NCI-H1417 (cell line): ENCODE measurements around the gene ZNF837.

Experiments used
- DNase-seq, 3 experiments: peaks; one replicate each; lab custom pipeline; 2025; lab: John Stamatoyannopoulos, UW

The ZNF837 gene

DNA sequence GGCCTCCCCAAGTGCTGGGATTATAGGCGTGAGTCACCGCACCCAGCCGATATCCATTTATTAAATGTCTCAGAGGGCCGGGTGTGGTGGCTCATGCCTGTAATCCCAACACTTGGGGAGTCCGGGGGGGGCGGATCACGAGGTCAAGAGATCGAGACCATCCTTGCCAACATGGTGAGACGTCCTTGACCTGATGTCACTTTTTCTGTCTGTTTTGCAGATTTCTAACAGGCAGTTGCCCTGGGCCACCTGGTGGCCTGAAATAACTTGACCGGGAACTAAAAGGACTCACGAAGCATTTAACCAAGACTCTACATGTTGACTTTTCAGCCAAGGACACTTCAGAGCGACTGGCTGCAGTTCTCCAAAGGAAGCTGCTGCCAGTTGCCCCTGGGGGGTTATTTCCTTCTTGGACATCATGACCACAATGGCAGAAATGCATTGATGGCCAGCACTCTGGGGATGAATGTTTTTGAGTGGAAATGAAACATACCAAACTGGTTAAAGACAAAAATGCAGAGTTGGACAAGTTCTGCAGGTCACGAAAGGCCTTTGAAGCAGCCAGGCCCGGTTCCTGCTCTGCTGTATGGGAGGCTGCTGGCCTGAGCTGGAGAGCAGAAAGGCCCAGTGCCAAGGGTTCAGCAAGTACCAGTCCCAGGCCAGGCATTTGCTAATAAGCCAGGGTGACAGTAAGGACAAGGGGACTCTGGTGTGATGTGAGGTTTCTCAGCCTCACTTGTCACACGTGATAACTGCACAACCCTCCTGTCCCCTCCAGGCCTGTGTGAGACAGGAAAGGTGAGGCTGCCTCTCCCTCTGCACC, 8.3 kb downstream of the ZNF837 start:
- no peak for DNase-seq

DNA sequence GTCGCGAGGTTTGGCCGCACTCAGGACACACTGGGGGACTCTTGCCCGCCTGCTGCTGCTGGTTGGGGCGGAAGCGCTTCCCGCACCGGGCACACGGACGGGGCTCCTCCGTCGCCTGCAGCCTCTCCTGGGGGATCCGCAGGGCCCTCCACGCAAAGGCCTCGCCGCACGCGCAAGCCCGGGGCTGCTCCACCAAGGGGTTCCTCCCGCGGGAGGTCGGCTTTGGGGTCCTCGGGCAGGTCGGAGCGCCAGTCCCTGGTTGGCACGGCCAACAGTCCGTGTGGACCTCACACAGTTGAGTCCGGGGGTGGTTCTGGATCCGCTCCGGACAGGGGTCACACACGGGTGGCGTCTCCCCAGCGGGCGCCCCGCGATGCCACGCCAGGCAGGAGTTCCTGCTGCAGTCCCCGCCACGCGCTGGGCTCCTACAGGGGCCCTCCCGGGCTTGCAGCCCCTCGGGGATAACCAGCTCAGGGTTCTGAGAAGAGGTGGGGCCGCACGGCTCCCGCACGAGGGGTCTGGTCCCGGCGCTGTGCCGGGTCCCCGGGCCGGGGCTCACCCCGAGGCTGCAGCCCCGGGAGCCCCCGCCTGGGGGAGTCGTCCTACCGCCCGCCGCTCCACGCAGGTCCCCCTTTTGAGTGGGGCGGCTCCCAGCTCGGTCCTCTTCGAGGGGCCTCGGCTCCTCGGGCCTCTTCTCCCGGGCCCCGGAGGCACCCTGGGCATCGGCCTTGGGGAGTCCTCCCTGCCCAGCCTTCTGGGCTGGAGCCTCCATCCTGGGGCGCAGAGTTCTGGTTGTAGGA, 12.1 kb downstream of the ZNF837 start:
- DNase-seq = no peak

DNA sequence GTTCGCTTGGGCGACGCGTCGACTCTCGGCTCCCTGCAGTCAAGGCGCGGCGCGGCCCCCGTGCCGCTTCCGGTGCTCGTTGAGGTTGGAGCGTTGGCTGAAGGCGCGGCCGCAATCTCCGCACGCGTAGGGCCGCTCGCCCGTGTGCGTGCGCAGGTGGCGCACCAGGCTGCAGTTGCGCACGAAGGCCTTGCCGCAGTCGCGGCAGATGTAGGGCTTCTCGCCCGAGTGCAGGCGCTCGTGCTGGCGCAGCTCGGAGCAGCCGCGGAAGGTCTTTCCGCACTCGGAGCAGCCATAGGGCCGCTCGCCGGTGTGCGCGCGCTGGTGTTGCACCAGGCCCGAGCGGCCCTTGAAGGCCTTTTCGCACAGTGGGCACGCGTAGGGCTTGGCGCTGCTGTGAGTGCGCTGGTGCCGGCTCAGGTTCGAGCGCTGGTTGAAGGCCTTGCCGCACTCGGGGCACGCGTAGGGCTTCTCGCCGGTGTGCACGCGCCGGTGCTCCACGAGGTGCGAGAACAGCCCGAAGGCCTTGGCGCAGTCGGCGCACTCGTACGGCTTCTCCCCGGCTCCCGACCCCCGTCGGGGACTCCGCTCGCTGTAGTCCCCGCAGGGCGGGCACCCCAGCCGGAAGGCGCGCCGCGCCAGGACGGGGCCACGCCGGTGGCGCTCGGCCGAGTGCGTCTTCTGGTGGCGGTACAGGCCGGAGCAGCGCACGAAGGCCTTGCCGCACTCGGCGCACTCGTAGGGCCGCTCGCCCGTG, 13.0 kb downstream of the ZNF837 start:
- DNase-seq = no peak

DNA sequence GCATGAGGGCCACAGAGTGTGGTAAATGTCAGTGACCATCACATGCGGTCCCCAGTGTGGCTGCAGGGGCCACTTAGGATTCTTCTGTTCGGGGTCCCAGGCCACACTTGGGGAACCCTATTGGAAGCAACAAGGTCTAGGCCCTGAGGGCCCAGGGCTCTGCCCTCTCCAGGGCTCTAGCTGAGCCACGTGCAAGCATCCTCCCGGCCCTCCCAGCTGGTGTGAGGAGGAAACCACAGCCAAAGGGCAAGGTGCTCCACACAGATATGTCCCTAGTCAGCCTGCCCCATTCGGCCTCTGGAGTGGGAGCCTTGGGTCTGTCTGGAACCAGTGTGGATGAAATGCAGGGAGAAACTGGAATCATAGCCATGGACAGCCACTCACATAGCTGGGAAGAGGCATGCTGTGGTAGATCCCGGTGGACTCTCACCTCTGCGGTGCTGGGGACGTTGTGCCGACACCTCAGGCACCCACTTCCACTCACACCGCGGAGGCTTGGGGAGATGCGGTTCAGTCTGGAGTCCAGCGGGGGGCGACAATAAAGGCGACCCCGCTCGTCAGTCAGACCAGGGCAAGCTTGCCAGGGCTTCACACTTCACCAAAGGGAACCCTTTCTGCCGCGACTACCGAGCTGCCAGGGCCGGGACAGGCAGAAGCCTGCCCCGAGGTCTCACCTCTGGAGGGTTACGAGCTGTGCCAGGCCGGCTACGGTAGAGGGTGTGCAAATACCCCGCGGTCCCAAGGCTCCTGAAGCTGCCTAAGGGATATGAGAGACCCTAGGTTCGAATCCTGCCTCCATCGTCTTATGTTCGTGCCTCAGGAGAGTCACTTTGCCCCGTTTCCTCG, 14.0 kb downstream of the ZNF837 start:
- no peak for DNase-seq

DNA sequence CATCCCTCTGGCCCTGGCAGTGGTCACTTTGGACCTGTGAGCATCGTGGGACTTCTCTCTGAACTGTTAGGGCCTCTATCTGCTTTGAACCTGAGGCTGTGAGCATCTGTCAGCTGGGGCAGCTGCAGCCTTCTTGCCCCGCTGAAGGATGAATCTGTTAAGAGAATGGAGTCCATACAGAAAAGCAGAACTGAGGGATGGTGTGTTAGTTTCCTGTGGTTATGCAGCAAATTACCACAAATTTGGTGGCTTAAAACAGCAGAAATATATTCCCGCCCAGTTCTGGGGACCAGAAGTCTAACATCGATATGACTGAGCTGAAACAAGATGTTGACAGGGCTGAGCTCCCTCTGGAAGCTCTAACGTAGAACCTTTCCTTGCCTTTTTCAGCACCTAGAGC, 16.7 kb downstream of the ZNF837 start:
- no peak for DNase-seq

DNA sequence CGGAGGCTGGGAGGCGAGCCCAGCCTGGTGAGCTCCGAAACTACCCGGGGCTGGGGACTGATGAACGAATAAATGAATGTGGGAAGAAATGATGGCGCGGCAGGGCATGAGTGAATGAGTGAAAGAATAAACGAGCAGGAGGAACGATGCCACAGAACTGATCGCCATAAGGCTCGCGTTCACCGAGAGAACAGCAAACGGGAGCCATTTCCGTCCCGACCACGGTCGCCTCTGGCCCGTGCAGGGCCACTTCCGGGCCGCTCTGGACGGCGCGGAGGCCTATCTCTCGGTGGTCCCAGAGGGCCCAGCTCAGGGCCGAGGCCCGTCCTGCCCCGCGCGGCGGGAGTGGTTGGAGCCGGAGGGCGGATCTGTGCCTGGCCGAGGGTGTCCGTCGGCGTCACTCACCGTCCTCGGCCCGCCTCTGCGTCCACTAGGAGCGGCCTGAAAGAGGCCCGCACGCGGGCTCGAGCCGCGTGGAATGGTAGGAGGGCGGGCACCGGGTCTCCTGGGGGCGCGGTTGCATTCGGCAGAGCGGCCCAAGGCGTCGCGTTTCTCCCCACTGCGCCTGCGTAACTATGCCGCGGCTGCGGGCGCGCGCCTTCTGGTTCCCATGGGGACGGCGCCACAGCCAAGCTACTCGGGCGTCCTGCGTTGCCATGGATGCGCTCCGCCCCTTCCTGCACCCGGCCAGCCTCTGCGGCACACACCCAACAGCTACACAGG, 18.4 kb downstream of the ZNF837 start, which contains the start of gene ZNF497:
ZNF497 (minus strand) TSS at position 480 of the 723 bp plus-strand sequence. CDS start 5,116 bp downstream, outside the sequence.
- DNase-seq = peak; percentile 98

DNA sequence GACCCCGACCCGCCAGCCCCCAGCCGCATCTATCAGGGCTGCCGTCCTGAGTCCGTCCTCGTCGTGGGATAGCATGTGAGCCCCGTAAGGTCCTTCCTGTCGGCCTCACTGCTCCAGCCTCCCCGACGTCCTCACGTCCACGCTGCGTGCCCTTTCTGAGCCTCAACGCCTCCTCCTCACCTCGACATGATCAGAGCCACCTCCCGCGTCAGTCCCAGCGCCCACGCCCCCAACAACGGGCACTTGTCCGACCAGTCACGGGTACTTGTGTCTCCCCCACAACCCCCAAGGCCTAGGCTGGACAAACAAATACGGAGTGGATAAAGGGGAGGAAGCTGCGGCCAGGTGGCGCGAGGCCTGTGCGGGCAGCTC, 18.9 kb downstream of the ZNF837 start:
- DNase-seq = peak in 1 of 3 experiments; percentile 79

DNA sequence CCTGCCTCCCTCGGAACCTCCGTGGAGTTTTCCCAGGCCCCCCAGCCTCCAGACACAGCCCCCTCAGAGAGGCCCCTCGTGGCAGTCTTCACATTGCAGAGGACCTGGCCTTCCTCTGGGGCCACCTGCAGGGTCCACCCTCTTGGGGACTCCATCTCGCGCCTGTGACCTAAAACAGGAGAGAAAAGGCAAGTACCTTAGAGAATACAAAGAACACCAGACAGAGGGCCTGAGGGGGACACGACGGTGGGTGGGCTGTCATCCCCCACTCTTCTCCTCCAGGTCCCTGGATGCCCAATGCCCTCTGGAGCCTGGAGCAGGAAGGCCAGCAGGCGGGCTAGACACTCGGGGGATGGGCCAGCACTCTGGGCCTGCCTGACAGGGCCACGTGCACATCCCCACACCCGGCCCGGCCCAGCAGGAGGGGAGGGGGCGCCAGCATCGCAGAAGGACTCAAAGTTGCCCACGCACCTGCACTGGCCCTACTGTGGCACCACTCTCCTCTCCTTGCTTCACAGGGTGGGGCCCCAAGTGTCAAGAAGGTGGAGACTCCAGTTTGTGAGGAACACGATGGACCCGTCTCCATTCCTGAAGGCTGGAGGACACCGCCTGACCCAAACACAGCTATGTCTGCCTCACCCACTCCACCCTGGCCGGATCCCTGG, 23.2 kb downstream of the ZNF837 start:
- DNase-seq = no peak

DNA sequence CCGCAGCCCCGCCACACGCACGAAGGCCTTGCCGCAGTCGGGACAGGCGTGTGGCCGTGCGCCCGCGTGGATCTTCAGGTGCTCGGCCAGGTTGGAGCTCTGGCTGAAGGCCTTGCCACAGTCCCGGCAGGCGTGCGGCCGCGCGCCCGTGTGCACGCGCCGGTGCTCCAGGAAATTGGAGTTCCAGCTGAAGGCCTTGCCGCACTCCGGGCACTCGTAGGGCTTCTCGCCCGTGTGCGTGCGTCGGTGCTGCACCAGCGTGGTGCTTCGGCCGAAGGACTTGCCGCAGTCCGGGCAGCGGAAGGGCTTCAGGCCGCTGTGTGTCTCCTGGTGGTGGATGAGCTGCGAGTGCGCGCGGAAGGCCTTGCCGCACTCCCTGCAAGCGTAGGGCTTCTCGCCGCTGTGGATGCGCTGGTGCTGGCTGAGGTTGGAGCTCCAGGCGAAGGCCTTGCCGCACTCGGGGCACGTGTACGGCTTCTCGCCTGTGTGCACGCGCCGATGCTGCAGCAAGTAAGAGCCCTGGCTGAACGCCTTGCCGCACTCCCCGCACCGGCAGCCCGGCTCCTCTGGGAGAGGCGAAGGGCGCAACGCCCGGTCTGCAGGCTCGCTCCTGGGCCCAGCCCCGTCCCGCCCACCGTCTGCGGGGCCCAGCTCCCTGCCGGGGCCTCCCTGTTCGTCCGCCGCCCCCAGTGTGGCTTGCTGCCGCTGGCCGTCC, 23.9 kb downstream of the ZNF837 start:
- no peak for DNase-seq

DNA sequence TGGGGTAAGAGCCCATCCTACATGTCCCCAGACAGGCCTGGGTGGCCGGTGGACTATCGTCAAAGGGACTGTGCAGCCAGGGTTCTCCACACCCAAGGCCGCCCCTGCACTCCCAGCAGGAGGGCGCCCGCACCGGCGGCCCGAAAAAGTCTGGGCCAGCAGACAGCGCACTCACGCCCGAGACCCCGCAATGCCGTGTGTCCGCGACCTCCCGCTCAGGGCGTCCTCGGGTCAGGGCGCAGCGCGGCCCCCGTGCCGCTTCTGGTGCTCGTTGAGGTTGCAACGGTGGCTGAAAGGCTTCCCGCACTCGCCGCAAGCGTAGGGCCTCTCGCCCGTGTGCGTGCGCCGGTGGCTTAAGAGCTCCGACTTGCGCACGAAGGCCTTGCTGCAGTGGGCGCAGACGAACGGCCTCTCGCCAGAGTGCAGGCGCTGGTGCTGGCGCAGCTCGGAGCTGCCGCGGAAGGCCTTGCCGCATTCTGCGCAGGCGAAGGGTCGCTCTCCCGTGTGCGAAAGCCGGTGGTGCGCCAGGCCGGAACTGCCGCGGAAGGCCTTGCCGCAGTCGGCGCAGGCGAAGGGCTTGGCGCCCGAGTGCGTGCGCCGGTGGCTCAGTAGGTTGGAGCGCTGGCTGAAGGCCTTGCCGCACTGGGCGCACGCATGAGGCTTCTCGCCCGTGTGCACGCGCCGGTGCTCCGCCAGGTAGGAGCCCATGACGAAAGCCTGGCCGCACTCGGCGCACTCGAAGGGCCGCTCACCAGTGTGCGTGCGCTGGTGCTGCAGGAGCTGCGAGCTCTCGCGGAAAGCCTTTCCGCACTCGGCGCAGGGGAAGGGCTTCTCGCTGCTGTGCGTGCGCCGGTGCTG, 24.7 kb downstream of the ZNF837 start:
- no peak for DNase-seq

DNA sequence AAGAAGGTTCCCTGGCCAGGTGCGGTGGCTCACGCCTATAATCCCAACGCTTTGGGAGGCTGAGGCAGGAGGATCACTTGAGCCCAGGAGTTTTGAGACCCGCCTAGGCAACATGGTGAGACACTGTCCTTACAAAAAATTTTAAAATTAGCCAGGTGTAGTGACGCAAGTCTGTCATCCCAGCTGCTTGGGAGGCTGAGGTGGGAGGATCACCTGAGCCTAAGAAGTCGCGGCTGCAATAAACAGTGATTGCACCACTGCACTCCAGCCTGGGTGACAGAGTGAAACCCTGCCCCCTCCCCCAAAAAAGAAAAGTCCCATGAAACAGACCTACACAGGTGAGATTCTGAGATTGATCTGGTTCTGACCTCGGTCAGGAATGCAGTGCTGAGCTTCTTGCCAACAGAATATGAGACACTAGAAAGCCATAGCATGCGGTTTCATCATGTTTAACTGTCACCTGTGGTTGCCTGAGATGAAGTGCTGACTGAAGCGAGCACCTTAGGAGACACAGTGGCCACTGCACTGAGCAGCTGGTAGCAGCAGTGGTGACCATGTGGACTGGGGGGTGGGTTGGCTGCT, 25.5 kb downstream of the ZNF837 start:
- no peak for DNase-seq

DNA sequence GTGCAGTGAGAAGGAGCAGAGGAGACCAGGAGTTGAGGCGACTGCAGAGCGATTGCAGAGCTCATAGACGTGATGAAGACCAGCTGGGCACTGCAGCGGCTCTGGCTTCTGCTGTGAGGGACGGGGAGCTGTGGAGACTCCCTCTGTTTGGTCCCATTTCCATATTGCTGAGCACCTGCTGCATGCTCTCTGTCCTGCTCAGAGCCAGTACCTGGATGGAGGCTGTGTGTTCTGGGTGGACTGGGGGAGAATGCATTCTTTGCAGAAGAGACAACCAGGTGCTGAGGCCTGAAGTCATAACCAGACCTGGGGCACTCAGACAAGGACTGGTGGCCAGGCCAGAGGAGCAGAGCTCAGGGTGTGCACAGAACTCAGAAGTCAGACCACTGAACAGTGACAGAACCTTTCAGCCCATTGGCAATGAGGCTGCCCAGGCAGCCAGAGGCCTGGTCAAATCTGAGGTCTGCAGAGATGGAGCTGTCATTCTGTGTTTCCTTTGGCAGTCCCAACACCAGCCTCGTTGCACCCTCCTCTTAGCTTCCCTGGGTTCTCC, 26.3 kb downstream of the ZNF837 start:
- no peak for DNase-seq

DNA sequence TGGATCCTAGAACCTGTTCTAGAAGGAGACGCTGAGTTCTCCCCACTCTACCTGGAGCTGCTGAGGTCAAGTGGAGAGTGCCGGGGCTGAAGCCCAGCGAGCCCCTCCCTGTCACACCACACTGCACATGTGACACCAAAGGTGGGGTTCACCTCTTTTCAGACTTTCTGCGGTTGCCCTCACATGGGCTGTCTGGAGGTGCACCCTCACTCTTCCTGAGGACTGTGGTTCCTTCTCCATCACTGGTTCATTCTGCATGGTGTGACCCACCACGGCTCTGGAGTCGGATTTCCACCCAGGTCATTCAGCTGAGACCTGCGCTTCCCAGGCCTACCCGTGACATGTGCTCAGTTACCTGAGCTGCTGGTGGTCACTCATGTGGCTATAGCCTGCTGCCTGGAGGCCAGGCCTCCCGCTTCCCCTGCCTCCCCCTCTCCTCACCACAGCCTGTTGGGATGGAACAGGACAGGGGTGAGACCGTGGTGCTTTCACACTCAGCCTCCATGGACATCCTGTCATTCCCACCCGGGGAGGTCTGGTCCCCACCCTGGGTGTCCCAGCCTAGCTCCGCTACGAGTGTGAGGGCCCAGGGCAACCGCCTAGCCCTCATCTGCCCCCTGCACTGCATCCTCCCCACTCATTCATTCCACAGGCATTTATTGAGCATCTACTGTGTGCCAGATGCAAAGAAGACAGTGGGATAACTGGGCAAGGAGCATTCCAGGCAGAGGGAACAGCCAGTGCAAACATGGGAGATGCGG, 26.9 kb downstream of the ZNF837 start:
- no peak for DNase-seq

DNA sequence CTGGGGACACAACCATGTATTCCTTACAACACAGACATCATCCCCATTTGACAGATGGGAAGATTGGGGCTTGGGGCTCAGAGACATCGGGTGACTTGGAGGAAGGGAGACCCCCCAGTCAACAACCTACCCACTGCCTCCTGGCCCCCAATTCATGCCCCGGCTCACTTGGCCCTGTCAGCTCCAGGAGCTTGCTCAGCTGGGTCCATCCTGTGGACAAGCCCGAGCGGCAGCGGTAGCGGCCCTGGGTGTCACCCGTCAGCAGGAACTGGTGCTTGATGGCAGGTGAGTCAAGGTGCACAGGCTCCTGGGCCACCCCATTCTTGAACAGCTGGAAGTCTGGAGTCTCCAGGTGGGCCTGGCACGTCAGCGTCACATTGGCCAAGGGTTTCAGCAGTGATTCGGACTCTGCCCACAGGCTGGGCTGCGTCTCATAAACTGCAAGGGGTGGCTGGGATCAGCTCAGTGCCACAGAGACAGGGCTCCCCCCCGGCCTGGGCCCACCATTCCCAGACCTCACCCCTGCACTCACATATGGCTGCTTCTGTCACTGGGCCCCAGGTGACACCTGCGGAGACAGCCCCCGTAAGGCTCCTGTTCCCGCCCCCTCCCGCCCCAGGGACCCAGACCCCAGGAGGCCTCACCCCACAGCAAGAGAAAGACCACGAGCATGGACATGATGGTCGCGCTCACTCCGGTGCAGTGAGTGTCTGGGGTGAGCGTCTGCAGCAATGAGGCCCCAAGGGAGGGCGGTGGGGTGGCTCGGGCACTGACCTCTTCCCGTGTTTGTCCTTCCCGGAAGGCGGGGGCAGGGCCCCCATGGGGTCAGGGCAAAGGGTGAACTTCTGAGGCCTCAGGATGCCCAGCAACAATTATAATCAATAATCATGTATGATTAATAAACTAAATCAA, 27.8 kb downstream of the ZNF837 start, which contains the start of gene A1BG:
A1BG (minus strand) TSS at position 733 of the 912 bp plus-strand sequence; CDS start at position 678, 55 bp downstream.
- no peak for DNase-seq

DNA sequence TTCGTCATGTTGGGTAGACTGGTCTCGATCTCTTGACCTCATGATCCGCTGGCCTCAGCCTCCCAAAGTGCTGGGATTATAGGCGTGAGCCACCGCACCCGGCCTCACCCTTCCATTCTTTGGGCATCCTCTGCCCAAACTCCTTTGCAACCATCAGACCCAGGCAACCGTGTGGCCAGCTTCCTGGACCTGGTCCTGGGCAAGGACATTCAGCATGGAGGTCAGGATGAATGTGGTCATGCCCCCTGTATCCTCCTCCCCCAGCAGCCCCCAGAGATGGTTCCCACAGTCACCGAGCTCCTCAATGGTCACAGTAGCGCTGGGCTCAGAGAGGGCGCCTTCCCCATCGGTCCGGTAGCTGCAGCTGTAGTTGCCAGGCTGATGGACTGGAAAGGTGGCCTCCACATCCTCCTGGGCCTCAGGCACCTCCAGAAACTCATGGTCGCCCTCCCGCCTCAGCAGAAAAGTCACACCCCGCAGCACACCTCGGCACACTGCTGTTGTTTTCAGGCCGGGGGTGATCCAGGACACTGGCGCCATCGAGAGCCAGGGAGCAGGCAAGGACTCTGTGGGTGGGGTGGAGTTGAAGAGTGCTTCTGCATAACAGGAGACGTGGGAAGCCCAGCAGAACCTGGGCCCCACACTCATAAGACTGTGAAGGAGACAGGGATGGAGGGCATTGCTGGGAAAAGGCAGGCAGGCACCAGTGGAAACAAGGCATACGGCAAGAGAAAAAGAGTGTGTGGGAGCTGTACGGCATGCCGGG, 28.7 kb downstream of the ZNF837 start:
- DNase-seq = no peak
